IMR-90 (cell line): ENCODE measurements around the gene RAB43. TPM values are rescaled to one million over a fixed set of nuclear protein-coding genes. Genes with fewer than 3 reads are reported as not detected.
A peak's percentile ranks its signal among the peaks of the same experiment; 100 is the strongest.

Experiments
- ATAC-seq: fragments of 200-7000 bp; cut with Tn5 transposase; 2 replicates; pipeline ENCODE4 v1.9.1; 2020; ENCODE audit warnings: low read depth, mild to moderate bottlenecking, moderate library complexity
- BruUV-seq: library from RNA; stranded (reverse); fragments of 400-500 nt; replicated peaks from 2 replicates; lab custom pipeline; 2021; lab: Mats Ljungman, UMichigan
- CTCF ChIA-PET: fragments of 300-600 bp; formaldehyde crosslinking; extraction: SDS; loops from one replicate; lab custom pipeline; 2021; ENCODE audit warnings: antibody characterized with exemption; lab: Yijun Ruan, JAX
- POLR2A ChIA-PET: fragments of 300-600 bp; sonication (Branson Sonifier 250); formaldehyde crosslinking; loops from one replicate; lab custom pipeline; 2022; ENCODE audit warnings: antibody characterized with exemption; ENCODE audit not compliant: unreplicated experiment; lab: Charles Lee
- DNase-seq: peaks from one replicate; pipeline ENCODE4 v3.0.0; 2013
- H2AFZ ChIP-seq: replicated peaks from 2 replicates; pipeline ENCODE3; 2013; ENCODE audit warnings: low read length, mild to moderate bottlenecking; ENCODE audit not compliant: poor library complexity
- H2AK5ac ChIP-seq: 2 replicates; pipeline ENCODE4 v1.6.1; 2013; ENCODE audit warnings: low read depth, low read length, inconsistent platforms
- H2AK9ac ChIP-seq: replicated peaks from 2 replicates; pipeline ENCODE3; 2013; ENCODE audit warnings: mild to moderate bottlenecking, low read depth, low read length, moderate library complexity; ENCODE audit not compliant: poor library complexity
- H2BK120ac ChIP-seq: 2 replicates; pipeline ENCODE4 v1.6.1; 2013; ENCODE audit warnings: low read depth, low read length, inconsistent platforms
- H2BK15ac ChIP-seq: 3 replicates; pipeline ENCODE4 v1.6.1; 2013; ENCODE audit warnings: low read depth, low read length, inconsistent platforms
- H2BK20ac ChIP-seq: 2 replicates; pipeline ENCODE4 v1.6.1; 2013; ENCODE audit warnings: low read depth, mild to moderate bottlenecking, inconsistent platforms, low read length, moderate library complexity
- H2BK5ac ChIP-seq: 2 replicates; pipeline ENCODE4 v1.6.1; 2013; ENCODE audit warnings: mild to moderate bottlenecking, low read depth, low read length, inconsistent platforms; ENCODE audit not compliant: poor library complexity, severe bottlenecking
- H3K14ac ChIP-seq: replicated peaks from 2 replicates; pipeline ENCODE4 v1.6.1; 2013; ENCODE audit warnings: low read depth, low read length, inconsistent platforms
- H3K18ac ChIP-seq: 2 replicates; pipeline ENCODE4 v1.6.1; 2013; ENCODE audit warnings: low read depth, low read length, control low read depth
- H3K23ac ChIP-seq: 2 replicates; pipeline ENCODE4 v1.6.1; 2013; ENCODE audit warnings: low read depth, low read length, inconsistent platforms
- H3K27ac ChIP-seq: 2 replicates; pipeline ENCODE4 v1.5.1; 2013; ENCODE audit warnings: mild to moderate bottlenecking, control low read depth, low read length; ENCODE audit not compliant: insufficient read depth
- H3K27me3 ChIP-seq: 2 replicates; pipeline ENCODE4 v1.6.1; 2013; ENCODE audit warnings: low read length; ENCODE audit not compliant: control insufficient read depth, insufficient read depth
- H3K36me3 ChIP-seq: 2 replicates; pipeline ENCODE4 v1.6.1; 2013; ENCODE audit warnings: low read length, mixed read lengths; ENCODE audit not compliant: control insufficient read depth, insufficient read depth
- H3K4ac ChIP-seq: 2 replicates; pipeline ENCODE4 v1.6.1; 2013; ENCODE audit warnings: low read depth, low read length, inconsistent platforms
- H3K4me1 ChIP-seq: 2 replicates; pipeline ENCODE4 v1.6.1; 2013; ENCODE audit warnings: low read length, mixed read lengths; ENCODE audit not compliant: control insufficient read depth, insufficient read depth
- H3K4me2 ChIP-seq: 2 replicates; pipeline ENCODE4 v1.6.1; 2013; ENCODE audit warnings: low read depth, mild to moderate bottlenecking, control low read depth, low read length, moderate library complexity
- H3K4me3 ChIP-seq: 2 replicates; pipeline ENCODE4 v1.5.1; 2013; ENCODE audit warnings: low read depth, mild to moderate bottlenecking, control low read depth, low read length, moderate library complexity; ENCODE audit not compliant: insufficient read depth
- H3K56ac ChIP-seq: 2 replicates; pipeline ENCODE4 v1.6.1; 2013; ENCODE audit warnings: low read length, inconsistent platforms; ENCODE audit not compliant: insufficient read depth; ENCODE audit errors: extremely low read depth
- H3K79me1 ChIP-seq, 2 experiments: 2 replicates each; pipeline ENCODE4 v1.6.1; 2013; ENCODE audit warnings: low read length in 2 of 2, inconsistent platforms in 1 of 2, low read depth in 1 of 2
- H3K9ac ChIP-seq: 2 replicates; pipeline ENCODE4 v1.6.1; 2013; ENCODE audit warnings: low read depth, low read length, control low read depth
- H3K9me1 ChIP-seq: 2 replicates; pipeline ENCODE4 v1.6.1; 2013; ENCODE audit warnings: low read length, inconsistent platforms; ENCODE audit not compliant: insufficient read depth
- H3K9me3 ChIP-seq: 2 replicates; pipeline ENCODE4 v1.6.1; 2013; ENCODE audit warnings: low read length; ENCODE audit not compliant: control insufficient read depth, insufficient read depth
- H4K20me1 ChIP-seq: 2 replicates; pipeline ENCODE4 v1.6.1; 2013; ENCODE audit warnings: low read length, inconsistent platforms; ENCODE audit not compliant: insufficient read depth
- H4K5ac ChIP-seq: 2 replicates; pipeline ENCODE4 v1.6.1; 2013; ENCODE audit warnings: mild to moderate bottlenecking, low read depth, low read length, control low read depth
- H4K8ac ChIP-seq, 2 experiments: 2 replicates each; pipeline ENCODE4 v1.6.1; 2013; ENCODE audit warnings: low read depth in 2 of 2, low read length in 2 of 2, control low read depth in 1 of 2, inconsistent platforms in 1 of 2
- H4K91ac ChIP-seq: 2 replicates; pipeline ENCODE4 v1.6.1; 2013; ENCODE audit warnings: low read depth, low read length, inconsistent platforms; ENCODE audit not compliant: insufficient read depth
- CEBPB ChIP-seq: IDR thresholded peaks from 2 replicates; pipeline ENCODE4 v1.6.1; 2012; ENCODE audit warnings: low read depth, low read length, improper control_type of control experiment
- CHD1 ChIP-seq: IDR thresholded peaks from 2 replicates; pipeline ENCODE4 v1.6.1; 2012; ENCODE audit warnings: low read depth, low read length, improper control_type of control experiment
- MAFK ChIP-seq: IDR thresholded peaks from 2 replicates; pipeline ENCODE4 v1.6.1; 2012; ENCODE audit warnings: low read depth, low read length, improper control_type of control experiment
- MXI1 ChIP-seq: IDR thresholded peaks from 2 replicates; pipeline ENCODE4 v1.6.1; 2012; ENCODE audit warnings: low read depth, mild to moderate bottlenecking, low read length, moderate library complexity, borderline replicate concordance
- NFE2L2 ChIP-seq: fragments of 150-350 bp; IDR thresholded peaks from 2 replicates; pipeline ENCODE4 v1.6.1; 2016; ENCODE audit warnings: low read depth, mild to moderate bottlenecking, low read length
- RAD21 ChIP-seq: IDR thresholded peaks from 2 replicates; pipeline ENCODE4 v1.6.1; 2012; ENCODE audit warnings: low read length, improper control_type of control experiment
- RCOR1 ChIP-seq: IDR thresholded peaks from 2 replicates; pipeline ENCODE4 v1.6.1; 2012; ENCODE audit warnings: mild to moderate bottlenecking, low read length, improper control_type of control experiment; ENCODE audit not compliant: insufficient replicate concordance
- USF2 ChIP-seq: fragments of 150-350 bp; IDR thresholded peaks from 2 replicates; pipeline ENCODE4 v1.6.1; 2017; ENCODE audit warnings: mild to moderate bottlenecking, antibody characterized with exemption, low read length, low read depth
- WGBS, 2 experiments: methylation state at CpG; one replicate each; pipeline versions ENCODE4 v1.1.5 to v1.1.7; 2013; ENCODE audit warnings: missing lambda C conversion rate in 2 of 2; ENCODE audit not compliant: insufficient read length in 1 of 2; ENCODE audit errors: extremely low coverage in 2 of 2; 5-methylcytosine and 5-hydroxymethylcytosine counted together
- dilution Hi-C: fragments of 300-500 bp; cut with HindIII; formaldehyde crosslinking; loops from one replicate; pipeline ENCODE4 v1.14.3; 2018; ENCODE audit warnings: low sequenced_read_pairs; ENCODE audit not compliant: unreplicated experiment
- in situ Hi-C: fragments of 300-500 bp; cut with MboI; formaldehyde crosslinking; loops from 3 replicates; pipeline ENCODE4 v1.14.3; 2019; ENCODE audit warnings: low sequenced_read_pairs, inconsistent platforms, mixed read lengths
- intact Hi-C: fragments of 100-400 bp; cut with micrococcal nuclease; formaldehyde crosslinking; loops from 2 replicates; pipeline ENCODE4 v1.10.0; 2022
- polyA plus RNA-seq, 3 experiments: library from polyadenylated mRNA; depleted of rRNA; stranded (reverse); fragments of >200 nt; gene quantifications; 2 replicates each; pipeline ENCODE4 v1.2.3, GENCODE V29; 2012; ENCODE audit warnings: low replicate concordance in 1 of 3
- total RNA-seq: library from RNA; depleted of rRNA; stranded (reverse); fragments of >200 nt; gene quantifications from 2 replicates; pipeline ENCODE4 v1.2.3, GENCODE V29; 2012
- TF ChIP-seq, protein P1 (sequence below): conservative IDR thresholded peaks from 2 replicates; pipeline ENCODE4 v1.5.1; 2012; ENCODE audit warnings: mild to moderate bottlenecking, low read depth, low read length, improper control_type of control experiment

Gene RAB43
- total and polyA plus RNA-seq, 2 of the 4 experiments (the other 2 are of a cell fraction) = 9.9 to 14.0 TPM

GRCh38 chr3:129116482-129116946, 5.1 kb downstream of the RAB43 start:
- Histone ChIP-seq H2BK15ac (no peak overlapping the region), H2AFZ (no peak overlapping the region), H3K79me1 (peaks cover 37 to 78% of the 10 kb centered on the region in 2 experiments), H3K4me2 (peak overlapping the region; percentile 70), H4K20me1 (peaks cover 73% of the 10 kb centered on the region), H3K27ac (peak overlapping the region; percentile 53; the same call in 1 of the 2 replicates), H4K5ac (0 out of 2 replicates have a peak overlapping the region, but pooled peaks have one; percentile 58), H2BK5ac (no peak overlapping the region), H3K9ac (peak overlapping the region; percentile 55; the same call in 1 of the 2 replicates), H3K9me1 (peaks cover 14% of the 10 kb centered on the region), H2BK20ac (no peak overlapping the region), H3K56ac (no peak overlapping the region), H3K36me3 (peaks cover 12% of the 10 kb centered on the region), H3K18ac (no peak overlapping the region), H4K91ac (no peak overlapping the region), H3K4me3 (no peak overlapping the region), H3K4ac (no peak overlapping the region), H2BK120ac (no peak overlapping the region), H2AK9ac (no peak overlapping the region), H3K9me3 (no peaks in the 10 kb centered on the region), H3K4me1 (peaks cover 10% of the 10 kb centered on the region), H4K8ac (no peak overlapping the region), H3K23ac (peak overlapping the region; percentile 78; the same call in 1 of the 2 replicates), H3K14ac (0 out of 2 replicates have a peak overlapping the region, but pooled peaks have one; percentile 44), H2AK5ac (no peak overlapping the region), H3K27me3 (no peaks in the 10 kb centered on the region)
- ATAC-seq (no peak), DNase-seq (no peak)
- WGBS, 2 experiments = 46% methylated on average over 3 of the region's 5 CpGs; no CpG with 5 or more reads in 1 of the 2 experiments
- intact Hi-C loops (loop anchor here (10.0 kb wide), 1 partner anchor 62 kb away; no protein-coding TSS in a partner anchor), in situ Hi-C loops (no loop called here), dilution Hi-C loops (no loop called here)
- ChIA-PET POLR2A (no interaction called here), CTCF (no interaction called here)
- TF ChIP-seq CEBPB (no peak), CHD1 (no peak), RCOR1 (no peak), USF2 (no peak), NFE2L2 (no peak), RAD21 (no peak), MAFK (no peak), MXI1 (no peak)
- TF ChIP-seq, protein P1, sequence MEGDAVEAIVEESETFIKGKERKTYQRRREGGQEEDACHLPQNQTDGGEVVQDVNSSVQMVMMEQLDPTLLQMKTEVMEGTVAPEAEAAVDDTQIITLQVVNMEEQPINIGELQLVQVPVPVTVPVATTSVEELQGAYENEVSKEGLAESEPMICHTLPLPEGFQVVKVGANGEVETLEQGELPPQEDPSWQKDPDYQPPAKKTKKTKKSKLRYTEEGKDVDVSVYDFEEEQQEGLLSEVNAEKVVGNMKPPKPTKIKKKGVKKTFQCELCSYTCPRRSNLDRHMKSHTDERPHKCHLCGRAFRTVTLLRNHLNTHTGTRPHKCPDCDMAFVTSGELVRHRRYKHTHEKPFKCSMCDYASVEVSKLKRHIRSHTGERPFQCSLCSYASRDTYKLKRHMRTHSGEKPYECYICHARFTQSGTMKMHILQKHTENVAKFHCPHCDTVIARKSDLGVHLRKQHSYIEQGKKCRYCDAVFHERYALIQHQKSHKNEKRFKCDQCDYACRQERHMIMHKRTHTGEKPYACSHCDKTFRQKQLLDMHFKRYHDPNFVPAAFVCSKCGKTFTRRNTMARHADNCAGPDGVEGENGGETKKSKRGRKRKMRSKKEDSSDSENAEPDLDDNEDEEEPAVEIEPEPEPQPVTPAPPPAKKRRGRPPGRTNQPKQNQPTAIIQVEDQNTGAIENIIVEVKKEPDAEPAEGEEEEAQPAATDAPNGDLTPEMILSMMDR = no peak
- no TSS peak for BruUV-seq
